ENCODE data around the gene COG5.
"Not testable (repeated sequence)": the region's sequence is repeated elsewhere in the genome, so short reads cannot be mapped to it uniquely, and the experiment has no call there.

The COG5 gene

GRCh38 chr7:107579885-107580715 is 16.4 kb upstream of the COG5 start, which contains the start of gene BCAP29:
Gene BCAP29, plus strand, starts transcription at chr7:107580246. Its CDS starts 527 bp downstream, at chr7:107580773.
- DNase-seq: peak; percentile 78

- DNase-seq: no peak
Observed at GRCh38 chr7:107579554-107579884, 15.8 kb upstream of the COG5 start.

- no peak for DNase-seq
Observed at GRCh38 chr7:107573537-107573936, 9.8 kb upstream of the COG5 start.

GRCh38 chr7:107570298-107570697 is 6.6 kb upstream of the COG5 start:
- DNase-seq: no peak

GRCh38 chr7:107564553-107565298 is 1.0 kb upstream of the COG5 start:
- DNase-seq: no peak

GRCh38 chr7:107563081-107563774 is 492 bp downstream of the COG5 start:
- DNase-seq: no peak

GRCh38 chr7:107560898-107561516 is 2.7 kb downstream of the COG5 start:
- DNase-seq: peak; percentile 53

GRCh38 chr7:107559864-107560263 is 3.9 kb downstream of the COG5 start:
- no peak for DNase-seq

GRCh38 chr7:107555893-107556292 is 7.8 kb downstream of the COG5 start:
- DNase-seq: peak; percentile 53

GRCh38 chr7:107551936-107552335 is 11.8 kb downstream of the COG5 start:
- no peak for DNase-seq

- no peak for DNase-seq
Observed at GRCh38 chr7:107544848-107545591, 18.7 kb downstream of the COG5 start.

GRCh38 chr7:107543338-107543993 is 20.3 kb downstream of the COG5 start:
- no peak for DNase-seq

GRCh38 chr7:107538001-107538400 is 25.7 kb downstream of the COG5 start:
- DNase-seq: no peak

- not testable (repeated sequence) for DNase-seq
Observed at GRCh38 chr7:107537228-107537627, 26.5 kb downstream of the COG5 start.

- DNase-seq: no peak
Observed at GRCh38 chr7:107534139-107534538, 29.6 kb downstream of the COG5 start.

- DNase-seq: no peak
Observed at GRCh38 chr7:107530751-107531150, 33.0 kb downstream of the COG5 start.

GRCh38 chr7:107528461-107528860 is 35.3 kb downstream of the COG5 start:
- no peak for DNase-seq

GRCh38 chr7:107527196-107527595 is 36.5 kb downstream of the COG5 start:
- no peak for DNase-seq

- DNase-seq: no peak
Observed at GRCh38 chr7:107526672-107527071, 37.0 kb downstream of the COG5 start.

GRCh38 chr7:107506674-107507339 is 56.9 kb downstream of the COG5 start:
- DNase-seq: no peak

GRCh38 chr7:107505997-107506673 is 57.6 kb downstream of the COG5 start:
- DNase-seq: peak; percentile 16
